ENCODE measurements around the gene H3-3A.

H3-3A gene

GRCh38 chr1:226062558-226063223, at the start of gene H3-3A:
Gene H3-3A, plus strand, starts transcription at chr1:226062716. Its CDS starts 1,636 bp downstream, at chr1:226064352.
- peak; percentile 79 for DNase-seq (ENCODE audit: low spot score)

GRCh38 chr1:226017070-226017469, 45.4 kb upstream of the H3-3A start:
- no peak for DNase-seq (ENCODE audit: low spot score)

GRCh38 chr1:226019572-226019971, 42.9 kb upstream of the H3-3A start:
- DNase-seq (ENCODE audit: low spot score) = peak; percentile 59

GRCh38 chr1:226021401-226021800, 41.1 kb upstream of the H3-3A start:
- DNase-seq (ENCODE audit: low spot score) = no peak

GRCh38 chr1:226021801-226022200, 40.7 kb upstream of the H3-3A start:
- no peak for DNase-seq (ENCODE audit: low spot score)

GRCh38 chr1:226023735-226024134, 38.8 kb upstream of the H3-3A start:
- DNase-seq (ENCODE audit: low spot score) = no peak

- no peak for DNase-seq (ENCODE audit: low spot score)
Observed at GRCh38 chr1:226026833-226027232, 35.7 kb upstream of the H3-3A start.

GRCh38 chr1:226027538-226028217, 34.8 kb upstream of the H3-3A start:
- no peak for DNase-seq (ENCODE audit: low spot score)

- no peak for DNase-seq (ENCODE audit: low spot score)
Observed at GRCh38 chr1:226029093-226029496, 33.4 kb upstream of the H3-3A start.

GRCh38 chr1:226029568-226030225, 32.8 kb upstream of the H3-3A start:
- DNase-seq (ENCODE audit: low spot score) = no peak

GRCh38 chr1:226033582-226033981, 28.9 kb upstream of the H3-3A start:
- DNase-seq (ENCODE audit: low spot score) = no peak

GRCh38 chr1:226033991-226034390, 28.5 kb upstream of the H3-3A start:
- no peak for DNase-seq (ENCODE audit: low spot score)

- DNase-seq (ENCODE audit: low spot score) = no peak
Observed at GRCh38 chr1:226034482-226034881, 28.0 kb upstream of the H3-3A start.

- DNase-seq (ENCODE audit: low spot score) = no peak
Observed at GRCh38 chr1:226035915-226036314, 26.6 kb upstream of the H3-3A start.

- DNase-seq (ENCODE audit: low spot score) = no peak
Observed at GRCh38 chr1:226038661-226039060, 23.9 kb upstream of the H3-3A start.

- DNase-seq (ENCODE audit: low spot score) = no peak
Observed at GRCh38 chr1:226041419-226041818, 21.1 kb upstream of the H3-3A start.

- no peak for DNase-seq (ENCODE audit: low spot score)
Observed at GRCh38 chr1:226044514-226045101, 17.9 kb upstream of the H3-3A start.

- no peak for DNase-seq (ENCODE audit: low spot score)
Observed at GRCh38 chr1:226046240-226046639, 16.3 kb upstream of the H3-3A start.

- no peak for DNase-seq (ENCODE audit: low spot score)
Observed at GRCh38 chr1:226047495-226047894, 15.0 kb upstream of the H3-3A start.

- no peak for DNase-seq (ENCODE audit: low spot score)
Observed at GRCh38 chr1:226048886-226049285, 13.6 kb upstream of the H3-3A start.

- no peak for DNase-seq (ENCODE audit: low spot score)
Observed at GRCh38 chr1:226050133-226050532, 12.4 kb upstream of the H3-3A start.

- no peak for DNase-seq (ENCODE audit: low spot score)
Observed at GRCh38 chr1:226051365-226051764, 11.2 kb upstream of the H3-3A start.

- no peak for DNase-seq (ENCODE audit: low spot score)
Observed at GRCh38 chr1:226052061-226052460, 10.5 kb upstream of the H3-3A start.

All from D341Med (cell line).